Head of caudate nucleus (tissue), 42 donors: ENCODE data around the gene ALPG.
"Not testable (repeated sequence)": the region's sequence is repeated elsewhere in the genome, so short reads cannot be mapped to it uniquely, and the experiment has no call there.

Experiments used
- DNase-seq, 42 donors: peaks; one replicate each; pipeline versions ENCODE4 v3.0.0 to v3.0.0-alpha.2; 2020 to 2021; ENCODE audit warnings: mixed read lengths in 7 of 42
- intact Hi-C: fragments of 100-400 bp; cut with DNase I; formaldehyde crosslinking; loops from one replicate; pipeline ENCODE4 v1.15.0; 2022

ALPG gene

DNA sequence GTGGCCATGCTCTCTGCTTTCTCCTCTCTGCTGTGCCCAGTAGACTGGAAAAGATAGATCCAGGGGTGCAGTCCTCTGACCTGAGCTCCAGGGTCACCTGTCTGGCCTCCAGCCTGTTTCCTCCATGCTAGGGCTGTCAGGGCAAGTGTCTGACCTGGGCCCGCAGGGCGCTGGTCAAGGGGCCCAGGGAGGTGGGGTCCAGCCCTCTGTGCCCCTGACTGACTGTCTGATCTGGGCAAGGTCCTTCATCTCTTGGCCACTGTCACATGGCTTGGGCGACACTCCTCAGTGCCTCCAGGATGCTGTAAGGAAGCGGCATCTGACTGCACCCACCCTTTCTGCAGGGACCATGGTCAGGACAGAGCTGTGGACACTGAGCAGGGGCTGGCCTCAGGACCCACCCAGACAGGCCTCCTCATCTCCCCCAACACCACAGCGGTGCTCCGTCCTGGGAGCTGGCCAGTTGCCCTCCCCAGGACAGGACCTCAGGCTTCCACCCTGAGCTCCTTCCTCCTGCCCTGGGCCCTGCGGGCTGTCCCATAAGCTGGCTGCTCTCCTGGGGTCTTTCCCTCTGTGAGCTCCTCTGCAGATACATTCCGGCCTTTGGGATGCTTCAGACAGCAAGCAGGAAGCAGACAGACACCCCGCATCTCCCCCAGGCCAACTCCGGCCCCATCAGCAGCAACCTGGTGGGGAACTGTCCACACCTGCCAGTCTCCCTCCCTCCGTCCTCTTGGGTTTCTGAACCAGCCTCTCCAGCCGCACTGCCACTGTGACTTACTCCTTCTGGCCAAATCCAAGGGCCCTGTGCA lies 28.1 kb downstream of the ALPG start:
- intact Hi-C loops, result loop anchor here (5.0 to 10.0 kb wide), 2 partner anchors 100 to 527 kb away; no protein-coding TSS in a partner anchor
- DNase-seq, result no peak

DNA sequence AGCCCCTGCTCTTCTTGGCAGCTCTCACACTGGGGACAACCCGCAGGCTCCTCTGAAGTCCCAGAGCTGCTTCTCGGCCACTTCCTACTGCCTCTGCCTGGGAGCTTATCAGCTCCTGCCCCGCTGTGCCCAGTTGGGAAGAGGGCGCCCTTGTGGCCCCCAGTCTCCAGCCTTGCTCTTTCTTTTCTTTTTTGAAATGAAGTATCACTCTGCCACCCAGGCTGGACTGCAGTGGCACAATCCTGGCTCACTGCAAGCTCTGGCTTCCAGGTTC lies 28.7 kb downstream of the ALPG start:
- DNase-seq, result no peak
- intact Hi-C loops, result loop anchor here (5.0 to 10.0 kb wide), 2 partner anchors 101 to 528 kb away; no protein-coding TSS in a partner anchor

DNA sequence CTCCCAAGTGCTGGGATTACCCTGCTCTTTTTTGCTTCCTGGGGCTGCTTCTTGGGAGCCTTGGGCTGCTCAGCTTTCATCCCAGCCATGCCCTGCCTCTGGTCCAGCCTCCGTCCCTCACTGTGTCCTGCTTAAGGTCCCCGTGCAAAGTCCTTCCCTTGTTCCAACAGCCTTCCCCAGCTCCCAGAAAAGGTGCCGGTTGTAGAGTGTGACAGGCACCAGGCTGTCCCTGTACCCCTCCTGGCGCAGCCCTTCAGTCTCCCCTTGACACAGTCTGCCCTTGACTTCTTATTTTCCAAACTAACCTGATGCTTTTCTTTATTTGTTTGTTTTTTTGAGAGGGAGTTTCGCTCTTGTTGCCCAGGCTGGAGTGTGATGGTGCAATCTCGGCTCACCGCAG lies 29.2 kb downstream of the ALPG start:
- DNase-seq, result no peak
- intact Hi-C loops, result loop anchor here (5.0 to 10.0 kb wide), 2 partner anchors 101 to 529 kb away; no protein-coding TSS in a partner anchor

DNA sequence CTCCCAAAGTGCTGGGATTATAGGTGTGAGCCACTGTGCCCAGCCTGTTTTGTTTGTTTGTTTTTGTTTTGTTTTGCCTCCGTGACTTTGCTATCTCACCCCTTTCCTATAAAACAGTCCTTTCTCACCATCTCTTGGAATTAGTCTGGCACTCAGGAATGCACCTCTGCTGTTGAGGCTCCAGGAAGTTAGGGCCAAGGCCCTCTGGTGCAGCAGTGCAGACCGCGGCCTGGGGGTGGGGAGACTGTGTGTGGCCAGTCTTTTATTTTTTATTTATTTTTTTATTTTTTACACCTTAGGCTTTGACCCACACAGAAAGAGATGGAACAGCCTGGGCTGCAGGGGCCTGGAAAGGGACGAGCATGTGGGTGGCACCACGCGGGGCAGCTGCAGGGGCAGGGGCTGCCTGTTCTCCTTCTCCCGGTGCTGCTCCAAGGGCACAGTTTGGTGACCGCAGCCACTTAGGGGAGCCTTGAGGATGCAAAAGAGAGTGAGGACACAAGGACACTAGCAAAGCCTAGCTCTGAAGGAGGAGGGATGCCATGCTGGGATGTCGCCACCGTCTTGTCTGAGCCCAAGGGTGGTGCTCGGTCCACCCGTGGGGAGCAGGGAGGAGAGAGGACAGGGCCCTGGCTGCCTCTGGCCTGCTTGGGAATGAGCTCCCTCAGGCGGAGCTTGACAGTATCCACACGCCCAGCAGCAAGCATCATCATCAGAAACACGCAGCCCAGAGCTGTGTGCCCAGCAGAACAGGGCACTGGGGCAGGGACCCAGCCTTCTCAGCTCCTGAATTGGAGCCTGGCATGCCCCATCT lies 29.9 kb downstream of the ALPG start:
- no peak for DNase-seq
- intact Hi-C loops, result loop anchor here (5.0 to 10.0 kb wide), 2 partner anchors 102 to 529 kb away; no protein-coding TSS in a partner anchor

DNA sequence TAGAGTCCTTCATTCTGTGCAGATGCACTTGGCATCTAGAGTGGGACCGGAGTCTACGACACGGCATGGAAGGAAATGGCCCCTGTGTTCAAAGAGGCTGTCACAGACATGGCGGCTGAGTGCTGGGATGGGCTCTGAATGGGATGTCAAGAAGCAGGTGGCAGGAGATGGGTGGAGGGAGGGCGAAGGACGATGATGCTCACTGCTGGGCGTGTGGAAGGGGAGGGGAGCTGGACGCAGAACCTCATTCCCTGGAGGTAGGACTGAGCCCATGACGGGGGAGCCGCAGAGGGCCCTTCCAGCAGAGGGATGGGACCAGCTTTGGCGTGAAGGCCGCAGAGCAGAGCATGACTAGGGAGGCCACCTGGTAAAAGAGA lies 30.5 kb downstream of the ALPG start:
- intact Hi-C loops, result loop anchor here (5.0 to 10.0 kb wide), 2 partner anchors 102 to 530 kb away; no protein-coding TSS in a partner anchor

DNA sequence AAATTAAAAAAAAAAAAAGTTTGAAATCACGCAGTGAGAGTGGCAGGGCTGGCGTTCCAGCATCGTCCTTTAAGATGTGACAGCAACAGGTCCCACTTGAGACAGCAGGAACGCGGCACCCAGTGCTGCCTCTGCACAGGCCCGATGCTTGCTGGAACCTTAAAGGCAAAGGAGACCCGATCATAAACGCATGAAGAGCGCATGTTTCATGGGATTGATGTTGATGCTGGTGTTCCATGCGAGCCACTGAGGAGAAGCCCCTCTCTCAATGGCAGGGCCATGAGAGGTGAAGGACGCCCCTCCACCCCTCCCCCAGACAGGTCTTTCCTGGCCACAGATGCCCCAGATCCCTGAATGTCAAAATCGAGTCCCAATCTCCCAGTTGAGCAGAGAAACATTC lies 31.4 kb downstream of the ALPG start:
- intact Hi-C loops, result loop anchor here (5.0 to 10.0 kb wide), 2 partner anchors 103 to 531 kb away; no protein-coding TSS in a partner anchor
- no peak for DNase-seq

More for the DNA sequence above, 30.5 kb downstream of the ALPG start:
- DNase-seq, result no peak

DNA sequence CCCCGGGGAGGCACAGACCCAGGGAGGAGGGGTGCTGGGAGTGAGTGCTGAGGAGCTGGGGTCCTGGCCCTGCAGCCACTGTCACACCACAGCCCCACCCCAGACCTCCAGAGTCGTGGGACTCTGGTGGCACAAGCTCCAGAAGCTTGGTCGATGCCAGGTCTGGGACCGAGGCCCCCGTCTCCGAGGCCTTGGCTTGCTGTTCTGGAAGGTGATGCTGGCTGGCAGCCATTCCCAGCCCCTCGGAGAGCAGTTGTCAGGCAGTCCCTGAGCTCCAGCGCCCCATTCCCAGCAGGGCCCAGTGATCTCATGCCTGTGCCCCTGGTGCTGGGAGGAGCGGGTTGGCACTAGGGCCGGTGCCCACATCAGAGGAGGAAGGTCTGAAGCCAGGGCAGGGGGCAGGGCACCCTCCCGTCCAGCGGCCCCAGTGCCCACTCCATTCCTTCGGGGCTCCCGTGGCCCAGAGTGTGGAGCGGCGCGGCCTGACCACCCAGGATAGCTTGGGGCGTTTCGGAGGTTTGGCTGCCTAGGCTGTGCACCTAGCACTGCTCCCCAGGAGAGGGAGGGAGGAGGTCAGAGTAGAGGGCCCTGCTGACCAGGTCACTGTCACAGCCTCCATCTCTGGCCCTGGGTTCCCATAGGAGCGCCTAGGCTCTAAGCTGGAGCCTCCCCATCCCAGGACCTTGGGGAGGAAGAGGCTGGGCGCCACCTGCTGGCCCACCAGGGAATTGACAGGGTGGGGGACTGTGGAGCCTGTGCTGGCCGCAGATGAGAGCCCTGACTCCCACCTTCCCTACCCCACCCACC lies 32.5 kb downstream of the ALPG start:
- intact Hi-C loops, result loop anchor here (5.0 to 10.0 kb wide), 2 partner anchors 104 to 532 kb away; no protein-coding TSS in a partner anchor
- peak in 29 of 42 donors; percentile 16 to 75 (median 50) for DNase-seq

DNA sequence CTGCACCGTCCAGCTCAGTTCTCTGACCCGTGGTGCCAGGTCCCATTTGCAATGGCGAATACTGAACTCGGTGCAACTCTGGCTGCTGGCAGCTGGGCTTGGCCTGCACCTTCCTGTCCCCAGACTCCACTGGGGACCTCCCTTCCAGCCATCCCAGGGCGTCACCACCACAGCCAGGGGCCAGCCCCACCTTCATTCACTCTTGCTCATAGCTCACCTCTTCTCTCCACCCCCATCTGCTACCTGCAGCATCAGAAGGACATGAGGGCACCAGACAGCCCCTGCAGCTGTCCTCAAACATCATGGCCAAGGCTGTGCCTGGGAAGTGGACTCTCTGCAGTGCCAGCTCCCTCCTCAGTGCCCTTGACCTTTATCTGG lies 33.1 kb downstream of the ALPG start:
- no peak for DNase-seq
- intact Hi-C loops, result loop anchor here (5.0 to 10.0 kb wide), 2 partner anchors 105 to 532 kb away; no protein-coding TSS in a partner anchor

DNA sequence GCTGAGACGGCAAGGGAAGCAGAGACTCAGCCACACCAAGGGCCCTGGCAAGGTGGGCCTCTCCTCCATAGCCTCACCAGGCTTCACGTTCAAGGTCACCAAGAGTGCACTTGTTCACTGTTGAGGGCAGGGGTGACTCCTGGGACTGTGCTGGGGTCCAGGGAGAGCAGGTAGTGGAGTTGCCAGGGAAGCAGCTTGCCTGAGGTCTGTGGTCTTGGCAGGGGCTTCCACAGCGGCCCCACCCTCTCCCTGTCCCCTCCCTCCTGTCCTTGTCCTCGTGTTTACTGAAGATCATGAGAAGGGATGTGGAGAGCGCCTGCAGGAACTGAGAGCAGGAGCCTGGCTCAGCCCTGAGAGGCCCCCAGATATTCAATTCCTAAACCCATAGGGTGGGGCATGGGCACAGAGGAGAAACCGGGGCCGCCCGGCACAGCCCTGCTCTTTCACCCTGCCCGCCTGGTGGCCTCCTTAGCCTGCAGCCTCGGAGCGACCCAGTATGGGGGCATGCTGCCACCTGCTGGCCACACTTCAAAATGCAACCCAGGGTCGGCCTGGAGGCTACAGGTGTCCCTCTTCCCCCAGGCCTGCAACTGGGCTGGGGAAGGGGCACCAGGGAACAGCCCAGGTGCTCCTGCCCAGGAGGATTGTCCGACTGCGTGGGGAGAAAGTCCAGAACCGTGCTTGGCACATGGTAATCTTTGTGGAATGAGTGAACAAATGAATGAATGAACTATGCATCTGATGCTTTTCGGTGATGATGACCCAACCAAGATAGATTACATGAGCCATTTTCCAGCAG lies 33.8 kb downstream of the ALPG start:
- DNase-seq, result peak; percentile 56 to 95 (median 89)

DNA sequence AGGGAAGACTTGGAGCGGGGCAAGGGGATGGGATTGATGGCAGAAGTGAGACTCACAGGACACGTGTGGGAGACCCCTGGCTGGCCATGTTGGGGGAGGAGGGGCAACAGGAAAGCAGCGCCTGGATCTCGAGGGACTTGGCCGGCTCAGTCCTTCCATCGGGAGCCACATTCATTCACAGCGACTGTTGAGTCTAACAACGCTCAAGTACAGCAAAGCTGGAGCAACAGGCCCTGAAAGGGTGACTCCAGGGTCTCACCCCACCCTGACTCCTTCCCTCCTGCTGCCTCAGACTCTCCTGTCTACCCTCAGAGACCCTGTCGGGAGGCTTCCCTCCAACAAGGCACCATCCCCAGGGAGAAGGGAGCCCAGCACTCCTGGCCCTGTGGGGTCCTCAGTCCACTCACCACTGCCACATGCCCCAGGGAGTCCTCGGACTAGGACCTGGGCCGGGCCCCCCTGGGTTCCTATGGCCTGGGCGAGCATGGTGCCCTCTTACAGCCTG lies 34.6 kb downstream of the ALPG start:
- intact Hi-C loops, result no loop called here
- no peak for DNase-seq

More for the DNA sequence above, 33.8 kb downstream of the ALPG start:
- intact Hi-C loops, result not testable (repeated sequence)

DNA sequence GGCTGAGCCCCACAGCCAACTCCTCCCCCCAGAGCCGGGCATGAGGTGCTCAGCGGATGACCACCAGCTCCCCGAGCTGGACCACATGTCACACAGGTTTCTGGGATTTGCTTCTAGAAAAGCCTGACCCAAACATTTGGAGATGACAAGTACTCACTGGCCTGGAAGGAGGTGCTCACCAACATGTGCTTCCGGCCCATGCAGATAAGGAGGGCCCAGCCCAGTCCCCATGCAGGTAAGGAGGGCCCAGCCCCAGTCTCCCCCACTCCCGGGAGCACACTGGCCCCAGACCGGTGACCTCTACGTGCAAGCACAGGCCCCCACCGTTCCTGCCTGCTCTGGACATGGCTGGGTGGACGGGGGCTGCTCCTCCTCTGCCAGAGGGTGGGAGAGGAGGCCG lies 35.3 kb downstream of the ALPG start:
- DNase-seq, intact Hi-C loops: not testable (repeated sequence)

DNA sequence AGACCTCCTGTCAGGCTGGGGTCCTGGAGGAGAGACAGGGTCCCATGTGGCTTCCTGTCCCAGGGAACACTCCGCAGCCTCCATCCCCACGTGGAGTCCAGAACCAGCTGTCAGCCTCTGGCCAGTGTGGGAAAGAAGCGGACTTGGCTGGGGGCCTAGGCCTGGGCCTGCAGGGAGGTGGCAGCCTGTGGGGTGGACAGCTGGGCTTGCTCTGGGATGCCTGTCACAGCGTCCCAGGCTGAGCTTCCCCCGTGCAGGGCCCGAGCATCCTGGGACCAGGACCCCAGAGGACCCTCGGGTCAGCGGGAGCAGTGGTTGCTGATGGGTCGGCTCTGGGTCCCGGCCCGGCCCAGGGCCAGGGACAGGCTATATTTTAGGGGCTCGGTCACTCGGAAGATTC lies 35.8 kb downstream of the ALPG start:
- DNase-seq, intact Hi-C loops: not testable (repeated sequence)

DNA sequence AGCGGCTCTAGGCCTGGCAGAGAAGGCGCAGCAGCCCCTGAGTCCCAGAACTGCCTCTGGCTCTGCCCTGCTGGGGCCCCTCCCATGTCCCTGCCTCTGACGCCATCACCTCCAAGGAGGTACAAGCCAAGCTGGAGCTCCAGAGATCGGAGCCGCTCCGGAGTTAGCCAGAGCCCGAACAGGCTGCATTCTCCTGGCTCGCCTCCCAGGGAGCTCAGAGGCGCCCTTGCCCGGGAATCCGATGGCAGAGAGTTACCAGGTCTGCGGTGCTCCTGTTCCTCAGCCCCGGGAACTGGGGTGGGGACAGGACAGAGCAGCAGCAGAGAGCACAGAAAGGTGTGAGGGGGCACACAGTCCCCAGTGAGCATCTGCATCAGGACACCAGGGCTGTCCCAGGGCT lies 36.4 kb downstream of the ALPG start:
- intact Hi-C loops, DNase-seq: not testable (repeated sequence)

DNA sequence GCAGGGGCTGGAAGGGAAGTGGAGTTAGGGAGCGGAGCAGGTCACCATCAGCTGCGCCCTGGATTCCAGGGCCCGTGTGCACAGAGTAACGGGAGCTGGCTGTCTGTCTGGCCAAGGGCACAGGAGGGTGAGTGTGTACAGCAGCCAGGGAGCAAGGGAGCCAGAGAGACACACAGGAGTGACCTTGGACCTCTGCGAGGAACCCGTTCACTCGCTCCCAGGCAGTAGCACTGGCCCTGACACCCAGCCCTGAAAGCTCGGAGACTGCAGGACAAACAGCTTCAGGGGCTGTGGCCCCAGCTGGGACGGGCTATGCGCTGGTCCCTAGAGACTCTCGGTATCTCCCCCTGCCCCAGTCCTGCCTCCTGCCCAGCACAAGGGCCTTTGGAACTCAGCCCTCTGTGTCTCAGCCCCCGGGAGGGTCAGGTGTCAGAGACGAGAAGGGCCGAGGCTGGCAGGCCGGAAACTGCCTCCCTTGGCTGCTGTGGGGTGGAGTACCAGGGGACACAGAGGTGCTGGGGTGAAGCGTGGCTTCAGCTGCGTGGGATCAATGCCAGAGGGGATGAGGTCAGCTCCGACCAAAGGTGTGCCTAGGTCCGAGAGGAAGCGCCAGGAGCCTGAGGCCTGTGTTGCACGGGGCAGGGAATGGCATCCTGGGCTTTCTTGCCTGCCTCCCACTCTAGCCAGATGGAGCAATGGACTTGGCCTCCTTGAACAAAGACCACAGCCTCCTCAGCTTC lies 37.2 kb downstream of the ALPG start:
- intact Hi-C loops, DNase-seq: not testable (repeated sequence)

DNA sequence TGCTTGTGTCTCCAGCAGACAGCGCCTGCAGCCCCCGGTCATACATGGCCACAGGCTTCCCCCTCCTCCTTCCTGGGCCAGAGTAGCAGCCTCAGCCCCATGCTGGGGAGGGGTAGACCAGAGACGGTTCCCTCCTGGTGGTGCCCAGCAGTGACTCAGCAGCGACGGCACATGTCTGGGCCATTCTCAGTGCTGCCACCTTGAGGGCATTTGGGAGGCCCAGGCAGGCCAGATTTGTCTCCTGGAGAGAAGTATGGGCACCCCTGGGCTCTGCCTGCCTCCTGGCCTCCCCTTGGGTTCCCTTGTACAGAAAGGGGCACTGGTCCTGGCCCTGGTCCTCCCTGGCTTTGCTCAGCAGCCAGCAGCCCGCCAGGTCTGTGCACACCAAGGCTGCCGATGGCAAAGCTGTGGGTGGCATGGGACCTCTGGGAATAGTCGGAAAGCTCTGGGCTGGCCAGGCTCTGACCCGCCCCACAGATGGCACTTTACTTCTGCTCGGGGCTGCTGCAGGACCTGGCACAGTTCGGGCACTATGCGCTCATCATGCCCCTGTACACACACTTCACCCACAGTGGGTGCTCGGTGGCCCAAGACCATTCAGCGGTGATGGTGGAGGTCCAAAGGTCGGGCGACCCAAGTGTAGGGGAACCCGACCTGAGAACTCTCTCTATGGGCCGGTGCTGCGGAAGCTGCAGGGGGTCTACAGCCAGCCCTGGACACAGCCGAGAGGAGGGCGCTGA lies 37.9 kb downstream of the ALPG start:
- intact Hi-C loops, result no loop called here
- DNase-seq, result peak in 36 of 42 donors; percentile 16 to 70 (median 47)

DNA sequence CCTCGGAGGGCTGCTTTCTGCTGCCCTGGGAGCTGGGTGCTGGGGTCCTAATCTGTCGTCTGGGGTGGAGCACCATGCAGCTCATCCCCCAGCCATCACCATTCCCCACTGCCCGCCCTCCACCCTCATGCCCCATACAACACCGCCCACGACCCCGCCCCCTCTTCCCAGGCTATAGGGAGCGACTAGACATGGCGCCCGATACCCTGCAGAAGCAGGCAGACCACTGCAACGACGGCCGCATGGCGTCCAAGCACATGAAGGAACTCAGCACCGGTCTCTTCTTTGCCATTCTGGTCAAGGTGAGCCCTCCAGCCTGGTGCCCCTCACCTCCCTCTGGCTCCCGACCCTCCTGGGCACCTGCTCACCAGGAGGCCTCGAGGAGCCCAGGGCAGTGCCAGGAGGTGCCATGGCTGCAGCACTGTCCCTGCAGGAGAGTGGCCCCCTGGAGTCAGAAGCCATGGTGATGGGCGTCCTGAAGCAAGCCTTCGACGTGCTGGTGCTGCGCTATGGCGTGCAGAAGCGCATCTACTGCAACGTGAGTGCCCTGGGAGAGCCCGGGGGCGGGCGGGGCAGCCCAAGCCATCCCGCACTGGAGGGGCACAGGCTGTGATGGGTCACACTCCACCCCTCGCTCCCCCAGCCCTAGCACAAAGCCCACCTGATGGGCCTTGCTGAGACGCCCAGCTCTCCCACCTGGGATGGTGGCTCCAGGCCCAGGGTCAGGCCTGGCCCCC lies 38.7 kb downstream of the ALPG start:
- peak in 1 of 42 donors; percentile 32 for DNase-seq
- intact Hi-C loops, result not testable (repeated sequence)
